HG03097 (cell line): ENCODE results near the gene SND1.

Experiments used
- ATAC-seq: cut with Tn5 transposase; IDR thresholded peaks from one replicate; pipeline ENCODE4 v1.9.1; 2021; ENCODE audit not compliant: unreplicated experiment, low FRiP score

The SND1 gene

DNA sequence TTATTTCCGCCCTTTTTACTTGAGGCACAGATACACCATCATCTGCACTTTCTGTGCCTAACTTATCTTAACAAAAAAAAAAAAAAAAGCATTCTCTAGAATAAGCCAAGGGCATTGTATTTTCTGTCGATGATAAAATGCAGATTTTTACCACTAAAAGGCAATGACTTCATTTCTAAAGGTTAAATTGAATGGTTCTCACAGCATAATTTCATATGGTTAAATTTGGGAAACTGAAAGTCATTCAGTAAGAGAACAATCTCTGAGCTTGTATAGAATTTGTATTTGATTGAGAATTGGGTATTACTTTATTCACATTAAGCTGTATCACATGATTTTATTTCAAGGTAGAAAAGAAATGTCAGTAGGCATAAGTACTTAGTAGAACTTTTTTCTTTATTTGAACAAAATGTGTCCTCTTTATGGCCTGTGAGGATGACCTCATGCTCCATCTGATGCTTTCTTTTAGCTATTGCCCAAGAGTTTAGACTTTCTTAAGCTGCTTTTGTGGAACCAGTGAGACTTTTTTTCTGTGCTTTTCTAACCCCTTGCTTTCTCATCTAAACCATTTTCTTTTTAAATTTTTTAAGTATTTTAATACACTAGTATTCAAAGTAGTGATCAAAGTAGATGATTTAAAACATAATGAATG lies 268.9 kb downstream of the SND1 start:
- ATAC-seq: no peak

DNA sequence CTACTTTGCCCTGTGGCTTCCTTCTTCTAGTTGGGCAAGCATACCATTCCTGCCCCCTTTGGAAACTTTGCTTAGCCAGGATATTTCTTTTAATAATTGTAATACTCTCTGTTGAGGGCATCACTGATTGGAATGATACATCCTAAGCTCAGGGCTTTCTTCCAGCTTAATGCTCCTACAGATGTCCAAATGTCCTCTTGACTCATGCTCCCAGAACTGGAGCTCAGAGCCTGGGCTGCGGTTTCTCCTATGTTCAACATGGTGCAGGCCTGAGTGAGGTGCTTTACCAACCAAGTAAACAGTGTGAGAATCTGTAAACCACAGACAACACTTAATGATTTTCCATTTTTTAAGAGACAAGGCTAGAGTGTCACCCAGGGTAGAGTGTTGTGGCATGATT lies 270.7 kb downstream of the SND1 start:
- no peak for ATAC-seq

DNA sequence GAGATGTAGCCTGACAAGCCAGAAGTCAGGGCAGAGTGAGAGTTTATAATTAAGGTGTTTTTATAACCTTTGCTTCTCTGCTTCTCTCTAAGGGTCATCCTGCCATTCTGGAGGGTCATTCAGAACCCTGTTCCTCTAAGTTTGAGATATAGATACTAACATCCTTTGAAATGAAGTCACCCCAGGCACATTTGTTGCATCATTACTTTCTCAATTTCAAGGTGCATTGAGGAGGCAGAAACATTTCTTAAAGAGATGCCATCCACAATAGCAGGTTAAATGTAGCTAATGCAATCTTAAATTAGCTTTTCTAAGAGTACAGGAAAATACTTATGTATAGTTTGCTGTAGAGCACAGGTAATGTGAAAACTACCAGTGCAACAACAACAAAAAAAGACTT lies 272.9 kb downstream of the SND1 start:
- ATAC-seq: no peak

DNA sequence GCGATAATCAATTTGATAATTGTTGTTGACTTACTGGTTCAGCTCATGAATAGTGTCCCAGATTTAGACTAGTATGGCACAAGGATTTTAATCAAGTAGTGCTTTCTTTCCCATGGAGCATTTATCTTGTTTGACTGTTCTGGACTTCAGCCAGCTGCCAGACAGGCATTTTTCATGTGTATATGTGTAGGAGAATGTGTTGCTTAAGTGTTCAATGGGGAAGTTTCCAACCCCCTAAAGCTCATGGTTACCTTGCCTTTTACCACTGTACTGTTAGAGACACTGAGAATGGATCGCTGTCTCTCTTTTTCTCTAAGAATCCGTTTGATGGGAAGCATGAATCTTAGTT lies 275.3 kb downstream of the SND1 start:
- no peak for ATAC-seq

DNA sequence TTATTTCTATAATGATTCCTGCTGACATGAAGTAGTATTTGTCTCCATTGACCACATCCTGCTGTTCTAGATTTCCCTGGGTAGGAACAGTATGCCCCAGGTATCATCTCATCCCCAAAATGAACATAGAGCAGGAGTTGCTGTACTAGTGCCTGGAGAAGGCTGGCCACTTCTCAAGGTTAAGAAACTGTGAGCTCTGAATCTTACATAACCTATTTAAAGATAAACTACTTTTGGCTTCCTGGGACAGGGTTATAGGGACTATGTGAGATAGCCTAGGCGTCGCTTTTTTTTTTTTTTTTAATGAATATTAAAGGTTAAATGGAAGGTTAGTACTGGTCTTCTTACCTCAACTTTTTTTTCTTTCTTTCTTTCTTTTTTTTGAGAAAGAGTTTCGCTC lies 276.2 kb downstream of the SND1 start:
- ATAC-seq: no peak

DNA sequence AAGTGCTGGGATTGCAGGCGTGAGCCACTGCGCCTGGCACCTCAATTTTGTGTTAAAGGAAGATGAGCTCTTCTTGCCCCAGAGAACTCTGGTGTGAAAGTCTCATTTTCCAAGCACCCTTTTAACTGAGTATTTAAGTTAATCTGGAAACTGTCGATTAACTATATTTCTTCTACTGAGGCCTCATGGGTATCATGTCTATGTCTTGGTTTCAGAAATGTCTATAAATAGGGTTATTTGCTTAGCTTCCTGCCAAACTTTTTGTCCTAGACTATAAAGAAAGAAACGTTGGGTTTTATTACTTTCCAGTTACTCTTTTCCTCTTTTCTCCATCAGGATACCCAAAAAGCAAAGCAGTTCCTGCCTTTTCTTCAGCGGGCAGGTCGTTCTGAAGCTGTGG lies 276.9 kb downstream of the SND1 start:
- ATAC-seq: no peak

DNA sequence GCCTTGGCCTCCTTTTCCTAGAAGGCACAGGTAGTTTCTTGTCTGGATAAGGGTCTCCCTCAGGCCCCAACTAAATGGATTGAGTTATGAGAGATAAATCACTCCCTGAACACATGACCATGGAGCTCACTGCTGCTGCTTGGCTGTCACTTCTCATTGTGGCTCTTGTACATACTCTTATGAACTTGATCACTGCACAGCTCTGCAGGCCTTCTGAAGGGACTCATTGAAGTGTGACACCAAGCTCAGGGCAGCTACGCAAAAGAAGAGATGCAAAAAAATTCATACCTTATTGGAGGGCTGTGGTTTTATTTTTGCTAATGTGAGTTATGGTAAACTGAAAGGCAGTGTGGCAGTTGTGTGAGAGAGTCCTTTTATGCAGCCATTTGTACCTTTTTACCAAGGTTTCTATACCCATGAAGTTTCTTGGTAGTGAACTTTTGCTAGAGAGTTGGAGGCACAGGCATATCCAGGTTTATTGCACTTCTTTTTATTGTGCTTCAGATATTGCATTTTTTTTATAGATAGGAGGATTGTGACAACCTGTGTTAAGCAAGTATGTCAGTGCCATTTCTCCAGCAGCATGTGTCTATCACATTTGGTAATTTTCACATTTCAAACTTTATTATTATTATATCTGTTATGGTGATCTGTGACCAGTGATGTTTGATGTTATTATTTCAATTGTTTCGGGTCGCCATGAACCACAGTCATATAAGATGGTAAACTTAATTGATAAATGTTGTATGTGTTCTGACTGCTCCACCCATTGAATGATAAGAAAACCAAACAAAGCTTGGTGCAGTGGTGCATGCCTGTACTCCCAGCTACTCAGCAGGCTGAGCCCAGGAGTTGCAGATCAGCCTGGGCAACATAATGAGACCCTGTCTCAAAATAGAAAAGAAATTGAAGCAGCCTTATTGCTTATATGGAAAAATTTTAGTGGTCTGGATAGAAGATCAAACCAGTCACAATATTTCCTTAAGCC lies 278.6 kb downstream of the SND1 start:
- no peak for ATAC-seq

DNA sequence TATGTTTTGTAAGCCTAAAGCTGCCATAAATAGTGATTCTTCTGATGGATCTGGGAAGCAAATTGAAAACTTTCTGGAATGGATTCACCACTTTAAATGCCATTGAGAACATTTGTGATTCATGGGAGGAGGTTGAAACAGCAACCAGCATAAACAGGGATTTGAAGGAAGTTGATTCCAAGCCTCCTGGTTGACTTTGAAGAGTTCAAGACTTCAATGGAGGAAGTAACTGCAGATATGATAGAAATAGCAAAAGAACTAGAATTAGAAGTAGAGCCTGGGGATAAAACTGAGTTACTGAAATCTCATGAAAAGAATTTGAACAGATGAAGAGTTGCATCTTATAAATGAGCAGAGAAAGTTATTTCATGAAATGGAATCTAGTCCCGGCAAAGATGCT lies 280.1 kb downstream of the SND1 start:
- no peak for ATAC-seq

DNA sequence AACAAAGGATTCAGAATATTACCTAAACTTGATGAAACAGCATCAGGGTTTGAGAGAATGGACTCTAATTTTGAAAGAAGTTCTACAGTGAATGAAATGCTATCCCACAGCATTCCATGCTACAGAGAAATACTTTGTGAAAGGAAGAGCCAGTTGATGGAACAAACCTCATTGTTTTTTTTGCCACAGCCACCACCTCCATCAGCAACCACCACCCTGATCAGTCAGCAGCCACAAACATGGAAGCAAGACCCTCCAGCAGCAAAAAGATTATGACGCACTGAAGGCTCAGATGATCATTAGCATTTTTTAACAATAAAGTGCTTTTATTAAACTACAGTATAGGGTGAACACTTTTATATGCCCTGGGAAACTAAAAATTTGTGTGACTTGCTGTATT lies 280.5 kb downstream of the SND1 start:
- no peak for ATAC-seq

DNA sequence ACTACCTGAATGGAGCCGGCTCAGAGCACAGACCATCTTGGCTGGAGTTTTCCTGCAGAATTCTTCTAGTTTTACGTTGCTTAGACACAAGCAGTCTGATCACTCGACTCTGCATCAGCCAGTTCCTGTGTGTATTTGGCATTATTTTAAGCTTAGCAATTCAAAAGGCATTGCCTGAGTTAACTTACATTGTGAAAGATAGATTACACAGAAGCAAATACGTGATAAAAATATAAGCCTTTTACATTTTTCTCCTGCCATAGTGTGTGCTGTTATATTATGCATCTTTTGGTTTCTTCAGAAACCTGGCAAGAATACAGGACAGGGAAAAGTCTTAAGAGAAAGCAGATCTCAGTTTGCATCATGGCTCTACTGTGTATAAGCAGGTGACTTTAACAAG lies 281.2 kb downstream of the SND1 start:
- no peak for ATAC-seq

DNA sequence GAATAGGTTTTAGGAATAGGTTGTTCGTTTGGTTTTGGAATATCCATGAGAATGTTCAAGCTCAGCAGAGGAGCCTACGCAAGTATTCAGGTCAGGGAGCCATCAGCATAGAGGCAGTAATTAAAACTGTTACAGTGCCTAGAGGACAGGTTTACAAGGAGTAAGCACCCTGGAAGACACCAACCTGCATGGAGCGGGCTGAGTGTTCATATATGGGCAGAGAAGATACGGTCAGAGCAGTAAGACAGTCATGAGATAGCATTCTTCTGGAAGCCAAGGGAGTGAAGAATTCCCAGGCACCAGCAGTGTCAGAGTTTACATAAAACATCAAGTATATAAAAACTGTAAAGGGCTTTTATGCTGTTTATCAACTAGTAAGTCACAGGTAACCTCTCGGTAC lies 282.7 kb downstream of the SND1 start:
- ATAC-seq: no peak

DNA sequence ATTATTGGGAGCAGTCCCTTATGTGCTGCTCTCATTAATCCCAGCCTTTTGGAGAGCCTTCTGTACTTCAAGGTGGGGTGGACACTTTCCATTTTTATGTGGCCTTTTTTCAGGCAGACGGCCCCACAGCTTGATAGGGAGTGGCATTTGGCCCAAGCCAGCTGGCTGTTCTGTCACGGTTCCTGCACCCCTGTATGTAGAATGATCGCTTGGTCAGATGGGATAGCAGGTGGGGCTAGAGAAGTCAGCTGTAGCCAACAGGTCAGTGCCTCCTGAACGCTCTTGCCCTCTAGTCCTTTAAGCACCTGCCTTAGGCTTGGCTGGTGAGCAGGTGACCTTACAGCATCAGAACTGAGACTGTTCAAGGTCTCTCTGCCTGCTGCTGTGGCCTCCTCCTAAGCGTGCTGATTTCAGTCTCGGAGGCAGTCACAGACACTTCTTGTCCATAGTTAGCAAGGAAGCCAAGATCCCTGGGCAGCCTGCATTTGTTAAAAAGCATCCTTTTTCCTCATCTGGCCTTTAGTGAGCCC lies 283.9 kb downstream of the SND1 start:
- no peak for ATAC-seq

DNA sequence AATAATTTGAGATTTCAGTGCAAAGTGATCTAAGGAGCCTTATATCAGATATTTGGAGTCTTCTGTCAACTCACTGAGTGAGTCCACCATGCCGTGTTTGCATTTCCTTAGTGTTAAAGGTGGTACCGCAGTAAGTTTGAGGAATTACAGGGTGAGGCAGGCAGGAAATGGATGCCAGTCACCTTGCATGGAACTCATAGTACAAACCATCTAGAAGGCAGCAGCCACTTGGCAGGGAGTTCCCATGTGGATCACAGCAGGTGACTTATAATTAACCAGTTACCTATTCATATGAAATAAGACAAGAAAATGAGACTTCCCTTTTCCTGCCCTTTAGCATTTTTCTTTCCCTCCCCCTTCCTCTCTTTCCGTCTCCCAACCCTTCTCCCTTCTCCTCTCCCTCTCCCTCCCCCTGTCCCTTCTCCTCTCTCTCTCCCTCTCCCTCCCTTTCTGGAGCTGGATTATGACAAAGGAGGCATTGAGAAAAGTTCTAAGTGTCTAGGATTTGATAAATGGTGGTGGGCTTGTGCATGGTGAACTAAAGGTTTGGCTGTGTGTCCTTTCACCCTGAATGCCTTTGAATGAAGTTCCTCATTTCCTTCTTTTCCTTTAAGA lies 285.2 kb downstream of the SND1 start:
- no peak for ATAC-seq

DNA sequence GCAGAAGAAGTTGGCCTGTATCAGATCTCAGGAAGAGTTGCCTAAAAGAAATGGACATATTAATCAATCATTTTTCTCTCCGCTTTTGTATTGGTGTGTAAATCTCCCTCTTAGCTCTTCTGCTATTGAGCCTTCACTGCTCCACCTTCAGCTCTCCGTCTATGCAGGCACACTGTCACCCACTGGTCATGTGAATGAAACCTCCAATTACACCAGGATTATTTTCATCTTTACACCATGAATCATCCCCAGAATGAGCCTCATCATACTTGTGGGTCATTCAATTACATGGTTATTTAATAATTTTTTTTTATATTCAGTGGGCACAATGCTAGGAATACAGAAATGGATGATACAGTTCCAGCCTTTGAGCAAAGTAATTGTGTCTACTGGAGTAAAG lies 286.6 kb downstream of the SND1 start:
- no peak for ATAC-seq

DNA sequence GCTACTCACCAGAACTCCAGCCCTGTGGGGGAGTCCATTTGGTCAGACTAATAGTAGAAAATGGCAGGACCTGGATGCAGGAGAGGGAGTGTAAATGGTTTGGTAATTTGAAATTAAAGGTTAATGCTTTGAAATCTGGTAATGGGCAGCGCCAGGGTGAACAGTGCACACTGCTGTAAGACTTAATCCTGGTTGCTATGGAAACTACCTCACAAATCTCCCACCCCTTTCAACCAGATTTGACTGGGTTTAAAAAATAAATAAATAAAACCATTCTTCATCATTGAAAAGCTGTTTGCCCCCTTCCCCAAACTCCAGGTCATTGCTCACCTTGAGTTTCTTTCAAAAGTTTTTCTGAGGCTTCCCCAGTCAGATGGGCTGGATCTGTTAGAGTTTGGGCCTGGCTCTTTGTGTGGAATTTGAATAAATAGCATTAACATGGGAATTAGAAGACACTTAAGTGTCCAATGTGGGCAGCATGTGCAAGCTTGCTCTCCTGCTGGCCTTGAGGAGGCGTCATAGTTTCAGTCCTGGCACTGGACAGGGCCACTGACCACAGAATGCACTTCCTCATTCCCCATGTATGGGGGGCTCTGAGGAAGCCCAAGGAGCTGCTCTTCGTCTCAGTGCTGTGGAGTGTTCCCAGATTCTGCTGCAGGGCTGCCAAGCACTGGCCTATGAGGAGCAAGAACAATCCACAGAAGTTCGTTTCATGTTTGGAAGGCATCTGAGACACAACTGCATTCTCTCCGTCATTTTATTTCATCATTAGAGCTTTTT lies 288.6 kb downstream of the SND1 start:
- ATAC-seq: no peak

DNA sequence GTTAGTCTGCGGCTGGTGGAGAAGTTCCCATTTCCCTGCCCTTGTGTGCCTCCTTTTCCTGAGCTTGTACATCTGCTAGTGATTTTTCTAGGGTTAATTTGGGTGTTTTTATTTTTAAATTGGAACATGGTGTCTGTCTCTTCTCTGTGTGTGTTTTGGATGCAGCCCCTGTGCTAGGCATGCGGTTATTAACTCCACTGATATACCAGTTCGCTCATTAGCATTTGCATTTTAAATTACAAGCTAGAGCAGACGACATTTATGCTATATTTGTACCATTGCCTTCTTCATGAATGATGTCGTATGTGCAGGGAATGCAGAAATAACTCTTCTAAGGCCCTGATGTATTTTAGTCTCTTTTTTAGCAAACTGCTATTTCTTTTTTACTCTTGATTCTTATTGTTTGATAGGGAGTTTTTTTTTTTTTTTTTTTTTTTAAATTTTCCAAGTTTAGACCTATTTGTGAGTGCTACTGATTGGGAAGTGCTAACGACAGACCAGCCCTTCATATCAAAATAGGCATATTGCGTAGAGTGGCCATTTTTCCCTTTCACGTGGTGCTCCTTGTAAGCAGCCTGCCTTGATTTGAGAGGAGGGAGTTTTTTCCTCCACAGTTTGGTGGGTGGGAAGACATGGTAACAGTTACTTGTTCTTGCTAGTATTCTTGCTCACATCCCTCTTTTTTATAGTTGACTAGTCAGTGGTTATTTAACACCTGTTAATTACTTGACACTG lies 289.6 kb downstream of the SND1 start:
- ATAC-seq: no peak

DNA sequence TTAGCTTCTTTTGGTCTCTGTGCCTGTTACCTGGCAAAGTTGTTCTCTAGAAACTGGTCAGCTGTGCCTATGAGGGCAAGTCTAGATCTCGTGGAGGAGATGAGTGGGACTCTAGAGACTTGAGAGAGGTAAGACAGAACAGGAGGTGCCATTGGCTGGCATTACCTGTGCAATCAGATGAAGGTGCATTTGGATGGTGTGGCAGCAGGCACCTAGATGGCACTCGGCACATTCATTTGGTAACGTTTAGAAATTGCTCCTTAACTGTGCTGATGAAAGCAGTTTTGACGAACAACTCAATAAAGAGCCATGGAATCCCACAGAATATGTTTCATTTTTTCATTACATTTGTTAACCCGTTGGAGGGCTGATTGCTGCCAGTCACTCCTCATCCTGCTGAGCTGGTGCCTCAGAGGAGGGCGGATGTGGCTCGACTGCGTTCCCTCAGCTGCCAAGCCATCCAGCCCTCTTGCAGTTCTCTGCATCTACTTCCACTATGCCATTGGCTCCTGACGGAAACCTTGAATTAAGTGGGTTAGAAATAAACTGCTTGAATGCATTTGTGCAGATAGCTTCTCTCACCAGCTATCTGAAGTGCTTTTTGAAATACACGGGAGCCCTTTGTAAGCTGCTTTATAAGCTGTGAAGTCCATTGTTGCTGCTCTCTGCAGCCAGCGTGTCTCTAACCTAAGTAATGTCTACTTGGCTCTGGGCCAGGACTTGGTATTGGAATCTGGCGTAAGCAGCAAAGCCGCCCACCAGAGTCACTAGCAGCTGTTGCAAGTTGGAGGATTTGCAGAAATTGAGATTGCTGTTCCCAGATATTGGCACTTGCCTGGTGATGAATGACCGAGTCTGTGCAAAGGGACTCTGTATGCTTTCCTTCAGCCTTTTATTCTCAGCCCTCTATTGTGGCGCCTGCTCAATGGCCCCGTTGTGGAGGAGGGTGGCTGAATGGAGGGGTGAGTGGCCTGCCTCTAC lies 291.8 kb downstream of the SND1 start:
- ATAC-seq: no peak

DNA sequence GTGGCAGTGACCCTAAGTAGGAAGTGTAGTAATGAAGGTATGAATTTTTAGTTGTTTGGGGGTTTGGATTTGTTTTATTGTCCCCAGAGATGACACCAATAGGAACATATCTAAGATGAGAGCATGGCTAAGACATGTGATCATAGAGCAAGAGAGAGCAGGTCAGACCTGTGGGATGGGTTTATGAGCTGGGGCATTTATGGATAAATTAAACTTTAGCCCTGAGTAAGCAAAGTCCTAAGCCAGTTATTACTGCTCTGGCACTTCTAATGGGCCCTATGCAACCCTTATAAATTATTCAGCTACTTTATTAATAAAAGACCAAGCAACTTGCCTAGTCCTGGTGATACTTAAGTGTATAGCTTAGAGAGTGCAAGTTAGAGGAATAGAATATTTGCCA lies 294.1 kb downstream of the SND1 start:
- no peak for ATAC-seq

DNA sequence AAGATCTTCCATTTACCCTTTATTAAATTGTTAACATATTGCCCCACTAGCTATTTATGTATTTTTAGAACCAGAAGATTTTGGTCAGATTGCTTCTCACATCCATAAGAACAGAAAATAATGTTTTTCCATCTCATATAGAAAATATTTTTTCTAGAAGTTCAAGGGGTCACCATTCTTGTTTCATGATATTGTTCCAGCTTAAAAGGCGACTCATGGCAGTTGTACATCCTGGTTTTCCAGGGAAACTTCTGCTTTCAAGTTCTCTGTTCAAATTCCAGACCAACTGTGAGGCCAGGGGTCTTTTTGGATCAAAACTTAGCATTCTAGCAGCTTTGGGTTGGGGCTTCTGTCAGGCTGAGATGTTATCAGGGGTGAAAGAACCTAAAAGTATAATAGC lies 294.9 kb downstream of the SND1 start:
- ATAC-seq: no peak
